ENCODE data around the gene CROCC2.

GRCh38 chr2:240900141-240900860 lies 5.8 kb upstream of the CROCC2 start:
- no peak for TF ChIP-seq POLR2A (IDR thresholded peaks at IDR 0.05)
- TF ChIP-seq, protein P1, sequence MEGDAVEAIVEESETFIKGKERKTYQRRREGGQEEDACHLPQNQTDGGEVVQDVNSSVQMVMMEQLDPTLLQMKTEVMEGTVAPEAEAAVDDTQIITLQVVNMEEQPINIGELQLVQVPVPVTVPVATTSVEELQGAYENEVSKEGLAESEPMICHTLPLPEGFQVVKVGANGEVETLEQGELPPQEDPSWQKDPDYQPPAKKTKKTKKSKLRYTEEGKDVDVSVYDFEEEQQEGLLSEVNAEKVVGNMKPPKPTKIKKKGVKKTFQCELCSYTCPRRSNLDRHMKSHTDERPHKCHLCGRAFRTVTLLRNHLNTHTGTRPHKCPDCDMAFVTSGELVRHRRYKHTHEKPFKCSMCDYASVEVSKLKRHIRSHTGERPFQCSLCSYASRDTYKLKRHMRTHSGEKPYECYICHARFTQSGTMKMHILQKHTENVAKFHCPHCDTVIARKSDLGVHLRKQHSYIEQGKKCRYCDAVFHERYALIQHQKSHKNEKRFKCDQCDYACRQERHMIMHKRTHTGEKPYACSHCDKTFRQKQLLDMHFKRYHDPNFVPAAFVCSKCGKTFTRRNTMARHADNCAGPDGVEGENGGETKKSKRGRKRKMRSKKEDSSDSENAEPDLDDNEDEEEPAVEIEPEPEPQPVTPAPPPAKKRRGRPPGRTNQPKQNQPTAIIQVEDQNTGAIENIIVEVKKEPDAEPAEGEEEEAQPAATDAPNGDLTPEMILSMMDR (IDR thresholded peaks at IDR 0.05) = no peak
